ENCODE data around the gene SDR42E2.

GRCh38 chr16:22126037-22126558 is 36.2 kb upstream of the SDR42E2 start:
- TF ChIP-seq, protein P1, sequence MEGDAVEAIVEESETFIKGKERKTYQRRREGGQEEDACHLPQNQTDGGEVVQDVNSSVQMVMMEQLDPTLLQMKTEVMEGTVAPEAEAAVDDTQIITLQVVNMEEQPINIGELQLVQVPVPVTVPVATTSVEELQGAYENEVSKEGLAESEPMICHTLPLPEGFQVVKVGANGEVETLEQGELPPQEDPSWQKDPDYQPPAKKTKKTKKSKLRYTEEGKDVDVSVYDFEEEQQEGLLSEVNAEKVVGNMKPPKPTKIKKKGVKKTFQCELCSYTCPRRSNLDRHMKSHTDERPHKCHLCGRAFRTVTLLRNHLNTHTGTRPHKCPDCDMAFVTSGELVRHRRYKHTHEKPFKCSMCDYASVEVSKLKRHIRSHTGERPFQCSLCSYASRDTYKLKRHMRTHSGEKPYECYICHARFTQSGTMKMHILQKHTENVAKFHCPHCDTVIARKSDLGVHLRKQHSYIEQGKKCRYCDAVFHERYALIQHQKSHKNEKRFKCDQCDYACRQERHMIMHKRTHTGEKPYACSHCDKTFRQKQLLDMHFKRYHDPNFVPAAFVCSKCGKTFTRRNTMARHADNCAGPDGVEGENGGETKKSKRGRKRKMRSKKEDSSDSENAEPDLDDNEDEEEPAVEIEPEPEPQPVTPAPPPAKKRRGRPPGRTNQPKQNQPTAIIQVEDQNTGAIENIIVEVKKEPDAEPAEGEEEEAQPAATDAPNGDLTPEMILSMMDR (IDR thresholded peaks at IDR 0.05; ENCODE audit: poor library complexity, severe bottlenecking), result no peak
- TF ChIP-seq EZH2 (IDR thresholded peaks at IDR 0.05; ENCODE audit: borderline replicate concordance, insufficient read depth, low read length, poor library complexity, severe bottlenecking), result no peak
- no peak for TF ChIP-seq RAD21 (conservative IDR thresholded peaks at IDR 0.05)

Data from neural cell (in vitro differentiated cells).